ENCODE measurements around the gene KHK.

The KHK gene

GRCh38 chr2:27130396-27130795 lies 43.8 kb downstream of the KHK start:
- DNase-seq: no peak

GRCh38 chr2:27131429-27131828 lies 44.9 kb downstream of the KHK start:
- DNase-seq: no peak

GRCh38 chr2:27133195-27133875 lies 46.8 kb downstream of the KHK start:
- peak in 1 of 2 donors; percentile 49 for DNase-seq

- DNase-seq: peak; percentile 98 to 99
Measured at GRCh38 chr2:27133905-27134780, 47.6 kb downstream of the KHK start, which contains the start of gene PREB. Gene PREB (minus strand): TSS chr2:27134636. CDS start chr2:27134421, 215 bp downstream.

- no peak for DNase-seq
Measured at GRCh38 chr2:27134781-27135477, 48.4 kb downstream of the KHK start.

- peak; percentile 22 to 60 for DNase-seq
Measured at GRCh38 chr2:27135478-27135955, 48.9 kb downstream of the KHK start.

- no peak for DNase-seq
Measured at GRCh38 chr2:27136751-27137150, 50.2 kb downstream of the KHK start.

GRCh38 chr2:27137322-27137935 lies 50.9 kb downstream of the KHK start:
- no peak for DNase-seq

GRCh38 chr2:27138111-27138510 lies 51.5 kb downstream of the KHK start:
- DNase-seq: no peak

- no peak for DNase-seq
Measured at GRCh38 chr2:27139310-27139709, 52.7 kb downstream of the KHK start, which contains the start of gene PRR30. Gene PRR30 (minus strand): TSS chr2:27139410. CDS start chr2:27138329, 1,081 bp downstream.

- DNase-seq: no peak
Measured at GRCh38 chr2:27143285-27143684, 56.7 kb downstream of the KHK start.

GRCh38 chr2:27145682-27146081 lies 59.1 kb downstream of the KHK start:
- no peak for DNase-seq

- DNase-seq: no peak
Measured at GRCh38 chr2:27147935-27148334, 61.4 kb downstream of the KHK start.

- DNase-seq: no peak
Measured at GRCh38 chr2:27148801-27149439, 62.3 kb downstream of the KHK start, which contains the start of gene TCF23. Gene TCF23 (plus strand): TSS chr2:27149004. CDS start chr2:27149134, 130 bp downstream.

- DNase-seq: no peak
Measured at GRCh38 chr2:27149570-27150405, 63.2 kb downstream of the KHK start.
